Neural cell (in vitro differentiated cells): ENCODE results near the gene GRB2. TPM values are rescaled to one million over a fixed set of nuclear protein-coding genes. Genes with fewer than 3 reads are reported as not detected.

ENCODE experiments used
- H2AFZ ChIP-seq: fragments of 200-600, 300-800 bp; sonication (generic), shearing (Covaris generic); 2 replicates; pipeline ENCODE4 v1.6.0; 2014; ENCODE audit warnings: low read depth, mild to moderate bottlenecking, antibody characterized with exemption, low read length, moderate library complexity
- H3F3A ChIP-seq: fragments of 200-600 bp; shearing (Covaris generic); 2 replicates; pipeline ENCODE4 v1.6.1; 2016; ENCODE audit warnings: mild to moderate bottlenecking, moderate library complexity, mixed read lengths, antibody characterized with exemption, low read length; ENCODE audit not compliant: insufficient read depth, poor library complexity, severe bottlenecking
- H3K27ac ChIP-seq: fragments of 200-600, 300-800 bp; sonication (generic), shearing (Covaris generic); 2 replicates; pipeline ENCODE4 v1.5.1; 2014; ENCODE audit warnings: mild to moderate bottlenecking, low read length, moderate library complexity
- H3K27me3 ChIP-seq: fragments of 300-800, 200-600 bp; sonication (generic), shearing (Covaris generic); 2 replicates; pipeline ENCODE4 v1.6.0; 2014; ENCODE audit warnings: mild to moderate bottlenecking, low read depth, low read length, moderate library complexity; ENCODE audit not compliant: insufficient read depth
- H3K36me3 ChIP-seq: fragments of 300-800, 200-600 bp; sonication (generic), shearing (Covaris generic); 2 replicates; pipeline ENCODE4 v1.5.1; 2014; ENCODE audit warnings: mild to moderate bottlenecking, antibody characterized with exemption, low read length, moderate library complexity; ENCODE audit not compliant: insufficient read depth
- H3K4me2 ChIP-seq: fragments of 300-800, 200-600 bp; sonication (generic), shearing (Covaris generic); 2 replicates; pipeline ENCODE4 v1.6.0; 2014; ENCODE audit warnings: mild to moderate bottlenecking, low read length
- H3K4me3 ChIP-seq: fragments of 300-800, 200-600 bp; sonication (generic), shearing (Covaris generic); 2 replicates; pipeline ENCODE4 v1.5.1; 2014; ENCODE audit warnings: mild to moderate bottlenecking, low read length, moderate library complexity
- H3K79me2 ChIP-seq: fragments of 200-600 bp; shearing (Covaris generic); replicated peaks from 2 replicates; pipeline ENCODE4 v1.6.0; 2014; ENCODE audit warnings: mild to moderate bottlenecking, low read length, moderate library complexity; ENCODE audit not compliant: insufficient read depth
- H3K9ac ChIP-seq: fragments of 300-800, 200-600 bp; sonication (generic), shearing (Covaris generic); 2 replicates; pipeline ENCODE4 v1.6.1; 2016; ENCODE audit warnings: mild to moderate bottlenecking, low read length, mixed read lengths
- H3K9me2 ChIP-seq: fragments of 200-600 bp; shearing (Covaris generic); 2 replicates; pipeline ENCODE4 v1.6.1; 2016; ENCODE audit warnings: mild to moderate bottlenecking, low read length, mixed read lengths; ENCODE audit not compliant: insufficient read depth
- H3K9me3 ChIP-seq: fragments of 200-600, 300-800 bp; sonication (generic), shearing (Covaris generic); 2 replicates; pipeline ENCODE4 v1.6.1; 2016; ENCODE audit warnings: mild to moderate bottlenecking, mixed run types, low read length, moderate library complexity, mixed read lengths
- H4K20me1 ChIP-seq: fragments of 200-600 bp; shearing (Covaris generic); 2 replicates; pipeline ENCODE4 v1.6.1; 2016; ENCODE audit warnings: mild to moderate bottlenecking, mixed run types; ENCODE audit not compliant: insufficient read depth
- CTCF ChIP-seq: fragments of 450-650 bp; IDR thresholded peaks from 2 replicates; pipeline ENCODE4 v1.5.1; 2014; ENCODE audit warnings: antibody characterized with exemption, mild to moderate bottlenecking, moderate library complexity; ENCODE audit not compliant: poor library complexity, severe bottlenecking
- EP300 ChIP-seq: fragments of 450-650 bp; conservative IDR thresholded peaks from 2 replicates; pipeline ENCODE4 v1.6.1; 2014; ENCODE audit warnings: antibody characterized with exemption, mild to moderate bottlenecking, moderate library complexity; ENCODE audit not compliant: poor library complexity, severe bottlenecking
- EZH2 ChIP-seq: fragments of 200-600, 300-800 bp; shearing (Covaris generic), sonication (generic); IDR thresholded peaks from 2 replicates; pipeline ENCODE4 v1.6.1; 2014; ENCODE audit warnings: antibody characterized with exemption, low read length, borderline replicate concordance, mild to moderate bottlenecking; ENCODE audit not compliant: insufficient read depth, poor library complexity, severe bottlenecking
- MXI1 ChIP-seq: fragments of 450-650 bp; conservative IDR thresholded peaks from 2 replicates; pipeline ENCODE4 v1.6.1; 2014; ENCODE audit warnings: antibody characterized with exemption, mild to moderate bottlenecking; ENCODE audit not compliant: poor library complexity, severe bottlenecking
- POLR2AphosphoS5 ChIP-seq: IDR thresholded peaks from 2 replicates; pipeline ENCODE4 v1.6.1; 2012
- RAD21 ChIP-seq: fragments of 450-650 bp; conservative IDR thresholded peaks from 2 replicates; pipeline ENCODE4 v1.6.1; 2014; ENCODE audit warnings: antibody characterized with exemption, mild to moderate bottlenecking, moderate library complexity
- REST ChIP-seq: IDR thresholded peaks from 2 replicates; pipeline ENCODE4 v1.6.1; 2012; ENCODE audit warnings: borderline replicate concordance
- SMC3 ChIP-seq: fragments of 450-650 bp; conservative IDR thresholded peaks from 2 replicates; pipeline ENCODE4 v1.6.1; 2014; ENCODE audit warnings: antibody characterized with exemption, mild to moderate bottlenecking, moderate library complexity; ENCODE audit not compliant: poor library complexity
- TAF1 ChIP-seq: IDR thresholded peaks from 2 replicates; pipeline ENCODE4 v1.6.1; 2012; ENCODE audit warnings: low read depth
- polyA plus RNA-seq: library from polyadenylated mRNA; depleted of rRNA; stranded (reverse); fragments of >200 nt; gene quantifications from 2 replicates; pipeline ENCODE4 v1.2.3, GENCODE V29; 2014

GRB2 gene
- polyA plus RNA-seq, 1 donor from 2014 or later: 134 TPM

GRCh38 chr17:75289832-75290337, 115.6 kb downstream of the GRB2 start:
- Histone ChIP-seq H3K36me3 (no peaks in the 10 kb centered on the region), H2AFZ (peak overlapping the region; percentile 35), H3K9me2 (no peaks in the 10 kb centered on the region), H3K27me3 (peaks cover 3% of the 10 kb centered on the region), H3F3A (peaks cover 3% of the 10 kb centered on the region), H3K79me2 (no peaks in the 10 kb centered on the region), H3K27ac (no peak overlapping the region), H3K4me2 (peak overlapping the region; percentile 42), H3K9ac (peak overlapping the region; percentile 10), H3K9me3 (no peaks in the 10 kb centered on the region), H3K4me3 (peak overlapping the region; percentile 89), H4K20me1 (no peaks in the 10 kb centered on the region)
- TF ChIP-seq RAD21 (no peak), TAF1 (no peak), CTCF (peak; percentile 6)

- peaks cover 3% of the 10 kb centered on the region for H3K27me3 ChIP-seq
- peak within 1 kb of the TSS; percentile 53 for H2AFZ ChIP-seq
- no peaks in the 10 kb centered on the region for H4K20me1 ChIP-seq
- no peaks in the 10 kb centered on the region for H3K79me2 ChIP-seq
- no peaks in the 10 kb centered on the region for H3K36me3 ChIP-seq
- peaks cover 3% of the 10 kb centered on the region for H3F3A ChIP-seq
- H3K9me2 ChIP-seq: no peaks in the 10 kb centered on the region
- H3K9me3 ChIP-seq: no peaks in the 10 kb centered on the region
- TF ChIP-seq EZH2 (no peak), CTCF (peak; percentile 59), POLR2AphosphoS5 (peak; percentile 52), TAF1 (peak; percentile 60), SMC3 (peak; percentile 36), RAD21 (peak; percentile 24), REST (no peak), MXI1 (peak; percentile 97), EP300 (peak; percentile 52)
- H3K27ac ChIP-seq: no peak within 1 kb of the TSS
- peak within 1 kb of the TSS; percentile 59 for H3K9ac ChIP-seq
- H3K4me3 ChIP-seq: peak within 1 kb of the TSS; percentile 89
- H3K4me2 ChIP-seq: peak within 1 kb of the TSS; percentile 74
Observed at GRCh38 chr17:75289115-75289831, 116.2 kb downstream of the GRB2 start, which contains the start of gene SLC25A19. Gene SLC25A19 (minus strand): TSS chr17:75289433. CDS start chr17:75286764, 2,669 bp downstream.
